ENCODE data around the gene SLC4A9.

GRCh38 chr5:140324617-140325241, 35.3 kb upstream of the SLC4A9 start:
- no peak for TF ChIP-seq CTCF (tag by site-specific recombination; IDR thresholded peaks at IDR 0.05)
- no peak for TF ChIP-seq ZNF530 (tag by site-specific recombination; IDR thresholded peaks at IDR 0.05; ENCODE audit: low read depth)
- TF ChIP-seq KLF16 (tag by site-specific recombination; IDR thresholded peaks at IDR 0.05): no peak
- no peak for TF ChIP-seq ZNF140 (tag by site-specific recombination; IDR thresholded peaks at IDR 0.05)
- TF ChIP-seq ZNF24 (tag by site-specific recombination; IDR thresholded peaks at IDR 0.05): no peak
- no peak for TF ChIP-seq ZBTB49 (tag by site-specific recombination; IDR thresholded peaks at IDR 0.05; ENCODE audit: low read depth)
- no peak for TF ChIP-seq YY1 (tag by site-specific recombination; IDR thresholded peaks at IDR 0.05)
